Activated CD4-positive, alpha-beta memory T cell treated with anti-CD3 and anti-CD28 coated beads, Interleukin-2, amount 10 ng/mL, durations not matched to agents 7 days and 5 days (primary cell): ENCODE data around the gene STN1. TPM values are rescaled to one million over a fixed set of nuclear protein-coding genes. Genes with fewer than 3 reads are reported as not detected.

Experiments
- CTCF ChIA-PET: fragments of 350-600 bp; sonication (Branson Sonifier 250); formaldehyde crosslinking; loops from one replicate; lab custom pipeline; 2021; ENCODE audit warnings: antibody characterized with exemption, inconsistent platforms; lab: Charles Lee
- POLR2A ChIA-PET: fragments of 350-600 bp; sonication (Branson Sonifier 250); formaldehyde crosslinking; loops from one replicate; lab custom pipeline; 2021; ENCODE audit warnings: antibody characterized with exemption; lab: Charles Lee
- DNase-seq: peaks from one replicate; pipeline ENCODE4 v3.0.0-alpha.2; 2020
- H3K27ac Mint-ChIP-seq: one replicate; pipeline ENCODE4 v1.8.0; 2021; ENCODE audit warnings: mild to moderate bottlenecking, mixed read lengths
- H3K27me3 Mint-ChIP-seq: one replicate; pipeline ENCODE4 v1.8.0; 2021; ENCODE audit warnings: mixed read lengths
- H3K36me3 Mint-ChIP-seq: one replicate; pipeline ENCODE4 v1.8.0; 2021; ENCODE audit warnings: low read depth, mixed read lengths
- H3K4me1 Mint-ChIP-seq: one replicate; pipeline ENCODE4 v1.8.0; 2021; ENCODE audit warnings: mixed read lengths
- H3K4me3 Mint-ChIP-seq: one replicate; pipeline ENCODE4 v1.8.0; 2021; ENCODE audit warnings: mild to moderate bottlenecking, mixed read lengths
- H3K9me3 Mint-ChIP-seq: one replicate; pipeline ENCODE4 v1.8.0; 2021; ENCODE audit warnings: mixed read lengths
- total RNA-seq, 2 experiments: library from RNA; stranded (reverse); gene quantifications; one replicate each; pipeline ENCODE4 v1.2.3, GENCODE V29; 2021

Gene STN1
- total RNA-seq, 2 experiments from 2014 or later, result 55.1 to 56.8 TPM

DNA sequence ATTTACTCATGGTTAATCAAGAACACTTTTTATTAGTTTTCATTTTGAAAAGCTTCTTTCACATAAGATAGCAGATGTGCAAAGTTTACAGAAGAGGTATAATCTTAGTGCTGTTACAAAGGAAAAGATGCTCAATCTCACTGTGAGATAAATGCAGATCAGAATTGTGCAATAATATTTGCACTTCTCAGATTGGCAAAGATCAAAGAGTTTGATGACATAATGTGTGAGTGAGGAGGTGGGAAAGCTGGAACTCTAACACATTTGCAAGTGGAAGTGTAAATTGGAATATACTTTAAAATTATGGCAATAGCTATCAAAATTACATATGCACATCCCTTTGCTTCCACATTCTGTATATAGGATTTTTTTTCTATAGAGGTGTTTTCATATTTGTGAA lies 21.5 kb upstream of the STN1 start:
- Mint-ChIP-seq H3K4me1 (no peaks in the 10 kb centered on the region), H3K36me3 (no peaks in the 10 kb centered on the region), H3K27ac (no peak overlapping the region), H3K27me3 (peaks cover 11% of the 10 kb centered on the region), H3K9me3 (no peaks in the 10 kb centered on the region), H3K4me3 (no peak overlapping the region)
- CTCF ChIA-PET, result no interaction called here
- POLR2A ChIA-PET, result interaction anchor here (0.7 kb wide), 1 partner anchor 51 kb away, joined by 3 read pairs; no protein-coding TSS in a partner anchor
- DNase-seq, result no peak

DNA sequence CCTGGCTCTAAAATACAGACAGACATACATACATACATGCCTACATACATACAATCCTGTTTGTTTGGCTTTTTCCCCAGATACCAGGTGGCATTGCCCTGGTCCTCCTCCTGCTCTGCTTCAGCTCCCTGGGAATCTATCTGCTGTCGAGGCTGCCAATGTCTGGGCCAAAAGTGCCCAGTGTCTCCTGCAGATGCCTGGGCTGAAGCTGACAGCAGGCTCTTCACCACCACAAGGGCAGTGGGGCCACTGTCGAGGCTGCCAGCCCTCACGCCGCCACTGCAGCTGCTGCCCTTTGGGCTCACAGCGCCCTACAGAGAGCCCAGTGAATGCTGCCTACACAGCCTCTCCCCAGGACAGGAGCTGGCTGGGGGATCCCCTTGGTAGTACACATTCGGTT lies 18.0 kb upstream of the STN1 start:
- Mint-ChIP-seq H3K36me3 (no peaks in the 10 kb centered on the region), H3K27me3 (peaks cover 4% of the 10 kb centered on the region), H3K4me1 (no peaks in the 10 kb centered on the region), H3K27ac (no peak overlapping the region), H3K9me3 (no peaks in the 10 kb centered on the region), H3K4me3 (no peak overlapping the region)
- ChIA-PET CTCF (no interaction called here), POLR2A (no interaction called here)
- DNase-seq, result no peak

DNA sequence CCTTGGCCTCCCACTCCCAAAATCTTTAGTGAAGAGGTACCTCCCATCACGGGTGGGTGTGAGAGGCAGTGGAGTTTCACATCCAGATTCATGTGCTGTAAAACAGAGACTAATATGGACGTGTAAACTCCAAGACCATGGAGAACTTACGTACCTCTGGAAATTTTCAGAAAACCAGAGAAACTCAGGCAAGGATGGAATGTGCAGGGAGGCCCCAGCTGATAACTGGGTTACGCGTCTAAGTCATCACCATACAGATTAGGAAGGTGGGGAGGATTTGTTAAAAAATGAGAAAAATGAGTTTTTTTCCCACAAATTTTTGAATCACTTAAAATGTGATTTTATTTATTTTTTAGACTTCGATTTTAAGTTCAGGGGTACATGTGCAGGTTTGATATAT lies 16.3 kb upstream of the STN1 start:
- Mint-ChIP-seq H3K4me1 (no peaks in the 10 kb centered on the region), H3K27me3 (peaks cover 2% of the 10 kb centered on the region), H3K27ac (no peak overlapping the region), H3K9me3 (no peaks in the 10 kb centered on the region), H3K4me3 (no peak overlapping the region), H3K36me3 (no peaks in the 10 kb centered on the region)
- POLR2A ChIA-PET, result no interaction called here
- no peak for DNase-seq
- CTCF ChIA-PET, result interaction anchor here (0.7 kb wide), 1 partner anchor 49 kb away, joined by 3 read pairs; no protein-coding TSS in a partner anchor

DNA sequence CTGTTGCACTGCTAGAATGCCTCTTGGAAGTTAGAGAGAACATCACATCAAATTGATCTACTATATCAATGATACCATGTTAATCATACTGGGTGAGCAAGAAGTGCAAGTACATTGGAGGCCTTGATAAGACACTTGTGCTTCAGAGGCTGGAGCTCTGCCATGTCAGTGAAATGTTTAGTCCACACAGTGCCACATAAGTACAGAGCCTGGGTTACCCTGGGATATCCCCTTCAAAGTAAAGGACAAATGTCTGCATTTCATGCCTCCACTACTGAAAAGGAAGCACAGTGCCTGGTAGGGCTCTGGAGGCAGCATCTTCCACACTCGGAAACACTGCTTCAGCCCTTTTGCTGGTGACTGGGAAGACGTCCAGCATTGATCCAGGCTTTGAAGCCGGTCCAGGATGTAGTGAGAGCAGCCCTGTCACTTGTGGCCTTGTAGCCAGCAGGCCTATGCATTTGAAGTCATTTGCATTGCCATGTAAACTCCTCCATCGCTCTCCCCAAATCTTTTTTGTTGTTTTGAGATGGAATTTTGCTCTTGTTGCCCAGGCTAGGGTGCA lies 15.7 kb upstream of the STN1 start:
- no peak for DNase-seq
- Mint-ChIP-seq H3K4me3 (no peak overlapping the region), H3K27me3 (peaks cover 2% of the 10 kb centered on the region), H3K9me3 (no peaks in the 10 kb centered on the region), H3K4me1 (no peaks in the 10 kb centered on the region), H3K27ac (no peak overlapping the region), H3K36me3 (no peaks in the 10 kb centered on the region)
- POLR2A ChIA-PET, result no interaction called here
- CTCF ChIA-PET, result no interaction called here

DNA sequence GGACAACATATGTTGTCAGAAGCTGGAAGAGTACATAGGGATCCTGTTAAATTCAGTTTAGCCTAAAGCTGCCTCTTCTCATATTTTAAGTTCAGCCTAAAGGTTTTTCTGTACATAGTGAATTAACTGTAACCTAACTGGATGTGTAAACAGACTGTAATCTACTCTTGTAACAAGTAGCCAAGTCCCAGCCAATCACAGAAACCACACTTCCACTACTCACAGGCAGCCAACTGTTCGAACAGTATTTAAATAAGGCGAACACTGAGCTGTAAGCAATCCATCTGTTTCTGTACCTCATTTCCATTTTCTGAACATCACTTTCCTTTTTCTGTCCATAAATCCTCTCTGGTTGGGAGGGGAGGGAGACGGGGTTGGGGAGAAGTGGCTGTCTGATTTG lies 15.0 kb upstream of the STN1 start:
- no peak overlapping the region for H3K27ac Mint-ChIP-seq
- ChIA-PET POLR2A (no interaction called here), CTCF (no interaction called here)
- H3K36me3 Mint-ChIP-seq, result no peaks in the 10 kb centered on the region
- H3K4me3 Mint-ChIP-seq, result no peak overlapping the region
- no peaks in the 10 kb centered on the region for H3K9me3 Mint-ChIP-seq
- H3K4me1 Mint-ChIP-seq, result no peaks in the 10 kb centered on the region
- DNase-seq, result no peak
- H3K27me3 Mint-ChIP-seq, result no peaks in the 10 kb centered on the region

DNA sequence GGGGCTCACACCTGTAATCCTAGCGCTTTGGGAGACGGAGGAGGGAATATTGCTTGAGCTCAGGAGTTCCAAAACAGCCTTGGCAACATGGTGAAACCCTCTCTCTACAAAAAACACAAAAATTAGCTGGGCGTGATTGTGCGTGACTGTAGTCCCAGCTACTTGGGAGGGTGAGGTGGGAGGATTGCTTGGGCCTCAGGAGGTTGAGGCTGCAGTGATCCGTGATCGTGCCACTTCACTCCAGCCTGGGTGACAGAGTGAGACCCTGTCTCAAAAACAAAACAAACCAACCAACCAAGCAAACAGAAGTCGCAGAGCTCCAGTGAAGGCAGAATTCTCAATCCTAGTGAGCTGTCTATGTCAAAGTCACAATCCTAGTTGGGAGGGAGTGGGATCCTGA lies 14.3 kb upstream of the STN1 start:
- CTCF ChIA-PET, result no interaction called here

DNA sequence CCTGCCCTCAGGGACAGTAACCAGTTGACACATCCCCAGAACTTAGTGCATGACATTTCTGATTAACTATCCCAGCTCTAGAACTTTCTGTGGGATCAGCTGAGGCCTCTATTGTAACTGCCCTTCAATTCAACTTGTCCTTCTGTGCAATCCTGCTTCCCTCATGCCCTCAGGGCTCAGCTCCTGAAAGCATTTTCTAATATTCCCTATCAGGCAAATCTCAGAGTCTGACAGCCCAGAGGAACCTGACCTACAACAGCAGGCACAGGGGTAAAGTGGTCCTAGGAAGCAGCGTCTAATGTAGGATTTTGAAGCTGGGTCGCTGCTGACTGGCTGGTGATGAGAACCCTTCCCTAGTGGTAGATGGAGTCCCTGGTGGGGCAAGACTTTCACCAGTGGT lies 13.6 kb upstream of the STN1 start:
- H3K4me3 Mint-ChIP-seq, result no peak overlapping the region
- H3K4me1 Mint-ChIP-seq, result no peaks in the 10 kb centered on the region
- no peaks in the 10 kb centered on the region for H3K27me3 Mint-ChIP-seq
- ChIA-PET POLR2A (interaction anchor here (1.1 kb wide), 1 partner anchor 15 kb away, joined by 4 read pairs; no protein-coding TSS in a partner anchor), CTCF (interaction anchor here (2.4 kb wide), 1 partner anchor 10 kb away, joined by 5 read pairs; no protein-coding TSS in a partner anchor)
- DNase-seq, result no peak
- no peak overlapping the region for H3K27ac Mint-ChIP-seq
- no peaks in the 10 kb centered on the region for H3K36me3 Mint-ChIP-seq
- no peaks in the 10 kb centered on the region for H3K9me3 Mint-ChIP-seq

More for the DNA sequence above, 14.3 kb upstream of the STN1 start:
- Mint-ChIP-seq H3K36me3 (no peaks in the 10 kb centered on the region), H3K4me1 (no peaks in the 10 kb centered on the region), H3K9me3 (no peaks in the 10 kb centered on the region), H3K27ac (no peak overlapping the region), H3K27me3 (no peaks in the 10 kb centered on the region), H3K4me3 (no peak overlapping the region)
- DNase-seq, result no peak
- POLR2A ChIA-PET, result interaction anchor here (1.1 kb wide), 1 partner anchor 15 kb away, joined by 4 read pairs; no protein-coding TSS in a partner anchor

DNA sequence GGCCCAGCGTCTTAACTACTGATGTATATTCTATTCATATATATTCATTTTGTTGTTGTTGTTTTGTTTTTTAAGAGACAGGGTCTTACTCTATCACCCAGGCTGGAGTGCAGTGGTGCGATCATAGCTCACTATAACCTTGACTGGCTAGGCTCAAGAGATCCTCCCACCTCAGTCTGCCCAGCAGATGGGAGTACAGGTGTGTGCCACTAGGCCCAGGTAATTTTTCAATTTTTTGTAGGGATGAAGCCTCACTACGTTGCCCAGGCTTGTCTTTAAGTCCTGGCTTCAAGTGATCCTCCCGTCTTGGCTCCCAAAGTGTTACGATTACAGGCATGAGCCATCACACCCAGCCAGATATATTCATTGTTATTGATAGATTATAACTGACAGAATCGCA lies 12.9 kb upstream of the STN1 start:
- no peak for DNase-seq
- H3K4me1 Mint-ChIP-seq, result no peaks in the 10 kb centered on the region
- no peak overlapping the region for H3K27ac Mint-ChIP-seq
- no peak overlapping the region for H3K4me3 Mint-ChIP-seq
- POLR2A ChIA-PET, result no interaction called here
- no peaks in the 10 kb centered on the region for H3K27me3 Mint-ChIP-seq
- H3K36me3 Mint-ChIP-seq, result no peaks in the 10 kb centered on the region
- no peaks in the 10 kb centered on the region for H3K9me3 Mint-ChIP-seq
- CTCF ChIA-PET, result interaction anchor here (2.4 kb wide), 1 partner anchor 10 kb away, joined by 5 read pairs; no protein-coding TSS in a partner anchor

DNA sequence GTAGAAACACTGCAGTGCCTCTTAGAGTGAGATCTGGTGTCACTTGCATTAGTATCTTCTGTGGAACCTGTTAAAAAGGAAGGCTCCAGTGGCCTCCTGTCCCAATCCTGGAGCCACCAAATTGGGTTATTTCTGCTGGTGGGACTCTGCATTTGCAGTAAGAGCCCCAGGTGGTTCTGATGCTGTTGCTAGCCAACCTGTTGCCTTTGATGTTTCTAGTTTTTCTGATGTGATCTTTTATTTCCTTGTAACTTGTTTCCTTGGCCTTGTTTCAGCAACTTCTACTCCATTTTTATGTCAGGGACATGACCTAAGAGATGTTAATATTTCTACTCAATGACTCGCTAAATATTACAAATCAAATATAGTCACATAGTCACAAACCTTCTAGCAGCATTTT lies 12.5 kb upstream of the STN1 start:
- POLR2A ChIA-PET, result no interaction called here
- Mint-ChIP-seq H3K9me3 (no peaks in the 10 kb centered on the region), H3K4me3 (no peak overlapping the region), H3K36me3 (no peaks in the 10 kb centered on the region), H3K27me3 (no peaks in the 10 kb centered on the region), H3K4me1 (no peaks in the 10 kb centered on the region), H3K27ac (no peak overlapping the region)
- CTCF ChIA-PET, result interaction anchor here (0.7 to 2.4 kb wide), 2 partner anchors 9 to 344 kb away, joined by 3 to 5 read pairs; no protein-coding TSS in a partner anchor
- DNase-seq, result no peak

DNA sequence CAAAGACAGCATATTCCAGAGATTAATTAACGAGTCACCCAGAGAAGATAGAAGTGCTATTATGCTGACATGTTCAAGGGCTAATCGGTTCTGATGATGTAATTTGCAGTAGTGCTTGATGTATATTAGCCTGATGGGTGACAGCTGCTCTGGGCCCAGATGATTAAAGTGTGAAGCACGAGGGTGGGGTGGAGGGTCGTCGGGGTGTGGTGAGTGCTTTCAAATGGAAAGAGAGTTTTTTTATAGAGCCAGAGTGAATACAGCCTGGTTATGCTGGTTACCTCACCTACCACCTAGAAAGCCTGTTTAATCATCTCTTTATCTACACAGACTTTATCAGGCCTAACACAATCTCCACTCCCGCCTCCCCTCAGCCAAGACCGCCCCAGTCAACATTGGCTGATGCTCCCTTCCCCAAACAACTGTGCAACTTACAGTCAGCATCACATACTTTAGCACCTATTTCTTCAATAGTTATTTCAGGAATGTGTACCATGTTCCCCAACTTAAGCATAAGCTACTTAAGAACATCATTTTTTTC lies 11.5 kb upstream of the STN1 start:
- no peaks in the 10 kb centered on the region for H3K9me3 Mint-ChIP-seq
- no peaks in the 10 kb centered on the region for H3K36me3 Mint-ChIP-seq
- H3K27me3 Mint-ChIP-seq, result no peaks in the 10 kb centered on the region
- POLR2A ChIA-PET, result no interaction called here
- no peak overlapping the region for H3K27ac Mint-ChIP-seq
- no peaks in the 10 kb centered on the region for H3K4me1 Mint-ChIP-seq
- no peak for DNase-seq
- H3K4me3 Mint-ChIP-seq, result no peak overlapping the region
- CTCF ChIA-PET, result interaction anchor here (0.7 to 2.4 kb wide), 3 partner anchors 8 to 345 kb away, joined by 3 to 5 read pairs (median 5); no protein-coding TSS in a partner anchor

DNA sequence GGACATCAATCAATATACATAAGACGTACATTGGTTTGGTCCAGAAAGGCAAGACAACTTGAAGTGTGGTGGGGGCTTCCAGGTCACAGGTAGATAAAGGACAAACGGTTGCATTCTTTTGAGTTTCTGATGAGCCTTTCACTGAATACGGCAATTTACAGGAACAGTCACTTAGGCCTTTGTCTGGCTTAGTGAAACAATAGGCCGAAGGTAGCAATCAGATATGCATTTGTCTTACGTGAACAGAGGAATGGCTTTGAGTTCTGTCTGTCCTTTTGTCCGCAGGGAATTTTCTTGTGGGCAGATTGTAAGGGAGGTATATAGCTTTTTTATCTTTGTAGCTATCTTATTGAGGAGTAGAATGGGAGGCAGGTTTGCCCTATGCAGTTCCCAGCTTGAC lies 10.8 kb upstream of the STN1 start:
- H3K27ac Mint-ChIP-seq, result no peak overlapping the region
- CTCF ChIA-PET, result interaction anchor here (1.4 kb wide), 1 partner anchor 39 kb away, joined by 5 read pairs; no protein-coding TSS in a partner anchor
- no peaks in the 10 kb centered on the region for H3K4me1 Mint-ChIP-seq
- POLR2A ChIA-PET, result interaction anchor here (0.6 kb wide), 1 partner anchor 292 kb away, joined by 3 read pairs; no protein-coding TSS in a partner anchor
- DNase-seq, result no peak
- H3K4me3 Mint-ChIP-seq, result no peak overlapping the region
- no peaks in the 10 kb centered on the region for H3K36me3 Mint-ChIP-seq
- no peaks in the 10 kb centered on the region for H3K9me3 Mint-ChIP-seq
- H3K27me3 Mint-ChIP-seq, result no peaks in the 10 kb centered on the region

DNA sequence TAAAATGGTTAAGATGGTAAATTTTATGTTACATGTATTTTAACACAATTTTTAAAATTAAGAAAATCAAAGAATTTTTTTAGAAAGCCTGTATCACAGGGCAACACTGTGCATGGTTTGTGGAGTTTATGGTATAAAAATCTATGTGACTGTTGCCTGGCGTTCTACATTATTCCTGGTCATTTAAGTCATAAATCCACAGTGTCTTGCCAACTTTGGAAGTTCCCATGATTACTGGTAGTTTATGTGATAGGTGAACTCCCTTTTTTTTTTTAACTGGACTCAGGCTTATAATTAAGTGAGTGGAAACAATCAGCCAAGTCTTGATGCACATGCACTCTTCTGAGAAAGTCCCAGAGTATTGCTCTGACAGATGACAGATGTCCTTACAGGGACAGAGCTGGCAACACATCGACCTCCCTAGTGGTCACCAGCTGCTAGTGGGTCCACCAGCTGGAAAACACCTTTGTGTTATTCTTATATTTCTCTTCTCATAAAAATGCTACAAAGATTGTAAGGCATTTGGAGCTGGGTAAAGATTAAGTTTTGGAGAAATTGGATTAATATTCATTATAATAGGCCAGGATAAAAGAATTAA lies 8.8 kb upstream of the STN1 start:
- H3K27ac Mint-ChIP-seq, result no peak overlapping the region
- ChIA-PET CTCF (interaction anchor here (0.7 to 1.7 kb wide), 2 partner anchors 37 to 67 kb away, joined by 3 to 5 read pairs; no protein-coding TSS in a partner anchor), POLR2A (no interaction called here)
- DNase-seq, result no peak
- H3K36me3 Mint-ChIP-seq, result no peaks in the 10 kb centered on the region
- no peaks in the 10 kb centered on the region for H3K9me3 Mint-ChIP-seq
- no peak overlapping the region for H3K4me3 Mint-ChIP-seq
- no peaks in the 10 kb centered on the region for H3K27me3 Mint-ChIP-seq
- no peaks in the 10 kb centered on the region for H3K4me1 Mint-ChIP-seq

DNA sequence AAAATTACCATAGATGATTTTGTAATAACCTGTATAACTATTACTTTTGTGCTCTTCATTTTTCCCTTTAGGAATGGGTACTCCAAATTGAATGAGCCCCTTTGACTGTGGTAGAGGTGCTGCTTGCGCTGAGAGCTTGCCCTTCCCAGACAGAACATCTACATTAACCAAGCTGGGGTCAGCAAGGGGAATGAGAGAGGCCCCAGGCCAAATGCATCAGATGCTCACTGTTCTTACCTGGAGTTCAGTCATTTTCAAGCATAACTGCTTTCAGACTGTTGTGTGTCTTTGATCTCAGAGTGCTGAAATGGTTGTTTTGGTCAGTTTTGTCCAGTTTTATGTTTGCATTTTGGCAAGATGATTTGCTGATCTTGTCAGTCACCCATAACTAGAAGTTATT lies 7.6 kb upstream of the STN1 start:
- Mint-ChIP-seq H3K27me3 (no peaks in the 10 kb centered on the region), H3K36me3 (no peaks in the 10 kb centered on the region), H3K27ac (no peak overlapping the region), H3K9me3 (no peaks in the 10 kb centered on the region), H3K4me1 (no peaks in the 10 kb centered on the region), H3K4me3 (no peak overlapping the region)
- ChIA-PET CTCF (interaction anchor here (0.7 kb wide), 1 partner anchor 24 kb away, joined by 4 read pairs; no protein-coding TSS in a partner anchor), POLR2A (no interaction called here)
- no peak for DNase-seq
